Spleen (tissue), 11 donors: ENCODE measurements around the gene NFIA. TPM values are rescaled to one million over a fixed set of nuclear protein-coding genes. Genes with fewer than 3 reads are reported as not detected.

Source experiments
- DNase-seq: peaks from one replicate; pipeline ENCODE4 v3.0.0-alpha.2; 2020
- H3K27ac ChIP-seq, 8 donors: fragments of 200-600 bp; sonication (generic) in 7 of 8; 1 replicate in 4 of 8; 2 replicates in 4 of 8; pipeline versions ENCODE4 v1.5.0 to v1.8.0; 2016 to 2021; ENCODE audit warnings: inconsistent platforms in 4 of 8, mild to moderate bottlenecking in 4 of 8, moderate library complexity in 1 of 8
- H3K27me3 ChIP-seq, 7 donors: fragments of 200-600 bp; sonication (generic) in 6 of 7; replicated peaks in 1 of 7; 1 replicate in 4 of 7; 2 replicates in 3 of 7; pipeline versions ENCODE4 v1.5.0 to v1.8.0; 2016 to 2021; ENCODE audit warnings: inconsistent platforms in 3 of 7, mild to moderate bottlenecking in 1 of 7
- H3K36me3 ChIP-seq, 6 donors: fragments of 200-600 bp; sonication (generic) in 5 of 6; 1 replicate in 4 of 6; 2 replicates in 2 of 6; pipeline versions ENCODE4 v1.5.0 to v1.8.0; 2016 to 2021; ENCODE audit warnings: inconsistent platforms in 2 of 6
- H3K4me1 ChIP-seq, 6 donors: fragments of 200-600 bp; sonication (generic) in 5 of 6; 1 replicate in 3 of 6; 2 replicates in 3 of 6; pipeline versions ENCODE4 v1.5.0 to v1.8.0; 2016 to 2021; ENCODE audit warnings: inconsistent platforms in 3 of 6
- H3K4me3 ChIP-seq, 8 donors: fragments of 200-600 bp; sonication (generic) in 7 of 8; 1 replicate in 4 of 8; 2 replicates in 4 of 8; pipeline versions ENCODE4 v1.5.0 to v1.8.0; 2016 to 2021; ENCODE audit warnings: inconsistent platforms in 4 of 8, mild to moderate bottlenecking in 4 of 8, moderate library complexity in 2 of 8
- H3K9me3 ChIP-seq, 8 donors: fragments of 200-600 bp; sonication (generic) in 7 of 8; 1 replicate in 4 of 8; 2 replicates in 4 of 8; pipeline versions ENCODE4 v1.5.0 to v1.8.0; 2016 to 2021; ENCODE audit warnings: inconsistent platforms in 4 of 8
- POLR2A ChIP-seq, 3 donors: fragments of 450-650 bp; IDR thresholded peaks; one replicate each; pipeline ENCODE4 v1.5.1; 2017; ENCODE audit warnings: antibody characterized with exemption in 3 of 3, mild to moderate bottlenecking in 1 of 3
- POLR2AphosphoS5 ChIP-seq, 3 donors: sonication (generic); formaldehyde crosslinking; IDR thresholded peaks; one replicate each; pipeline ENCODE4 v1.5.1; 2017; ENCODE audit warnings: antibody characterized with exemption in 3 of 3
- WGBS, 5 donors: extraction: QIAGEN DNeasy Blood & Tissue Kit in 3 of 5; methylation state at CpG; one replicate each; pipeline versions ENCODE4 v1.1.5 to v1.1.7; 2013 to 2018; 5-methylcytosine and 5-hydroxymethylcytosine counted together
- intact Hi-C: fragments of 100-400 bp; cut with DNase I; formaldehyde crosslinking; loops from one replicate; pipeline ENCODE4 v1.15.0; 2023; ENCODE audit warnings: low total_unique reads
- polyA plus RNA-seq, 3 donors: library from polyadenylated mRNA; stranded (reverse); fragments of 200-250 nt; gene quantifications; one replicate each; pipeline ENCODE4 v1.2.1, GENCODE V29; 2013
- total RNA-seq, 7 donors: library from RNA; depleted of rRNA in 3 of 7; stranded (reverse); fragments of >200 nt in 3 of 7; fragmentation: NEBNext Ultra II Directional in 4 of 7; extraction: Animal tissue kit (Norgen Biotek cat#: 25700) in 4 of 7; gene quantifications; one replicate each; pipeline versions ENCODE4 v1.1.0 to v1.2.1, GENCODE V29; 2016 to 2021
- TF ChIP-seq, protein P1 (sequence below), 11 experiments: fragments of 200-600 bp in 7 of 11; fragments of 450-650 bp in 4 of 11; sonication (generic) in 4 of 11; IDR thresholded peaks in 8 of 11; conservative IDR thresholded peaks in 3 of 11; 1 replicate in 7 of 11; 2 replicates in 4 of 11; pipeline versions ENCODE4 v1.4.0 to v1.8.0; 2016 to 2021; ENCODE audit warnings: antibody characterized with exemption in 11 of 11, inconsistent platforms in 4 of 11, mild to moderate bottlenecking in 1 of 11
- donor health status: healthy with polysubstance abuse.
- donor health status: DM: no; HTN: no; CAD: no; lungs with moderate emphysema.
- donor health status: DM: no; HTN: no; CAD: no.
- donor health status: Bipolar disorder and iron deficiency.
- donor health status: healthy.
- donor health status: DM: no; HTN: no; CAD: no.
- donor health status: DM: yes; HTN: yes; CAD: no.

Gene NFIA
- total and polyA plus RNA-seq, 10 donors: 3.1 to 76.8 (median 35.5) TPM

DNA sequence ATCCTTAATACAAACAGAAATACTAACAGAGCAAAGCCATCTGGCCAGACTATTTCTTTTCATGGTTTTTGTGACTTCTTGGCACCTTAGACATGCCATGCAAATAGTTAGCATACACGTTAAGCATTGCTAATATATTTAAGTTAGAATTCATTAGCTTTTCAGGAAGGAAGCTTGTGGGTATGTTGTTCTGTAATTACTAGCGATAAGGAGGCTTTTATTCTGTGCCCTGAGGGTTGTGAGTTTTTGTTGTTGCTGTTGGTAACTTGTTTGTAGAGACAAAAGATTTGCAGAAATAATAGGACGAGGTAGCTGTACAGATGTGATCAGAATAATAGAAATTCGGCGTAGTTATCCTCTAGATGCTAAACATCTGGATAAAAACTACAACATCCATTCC, 337.3 kb downstream of the NFIA start:
- no peaks in the 10 kb centered on the region for H3K27me3 ChIP-seq
- WGBS, 5 donors: 26 to 44% (median 31%) methylated on average over 5 of the region's 5 CpGs
- TF ChIP-seq, protein P1, sequence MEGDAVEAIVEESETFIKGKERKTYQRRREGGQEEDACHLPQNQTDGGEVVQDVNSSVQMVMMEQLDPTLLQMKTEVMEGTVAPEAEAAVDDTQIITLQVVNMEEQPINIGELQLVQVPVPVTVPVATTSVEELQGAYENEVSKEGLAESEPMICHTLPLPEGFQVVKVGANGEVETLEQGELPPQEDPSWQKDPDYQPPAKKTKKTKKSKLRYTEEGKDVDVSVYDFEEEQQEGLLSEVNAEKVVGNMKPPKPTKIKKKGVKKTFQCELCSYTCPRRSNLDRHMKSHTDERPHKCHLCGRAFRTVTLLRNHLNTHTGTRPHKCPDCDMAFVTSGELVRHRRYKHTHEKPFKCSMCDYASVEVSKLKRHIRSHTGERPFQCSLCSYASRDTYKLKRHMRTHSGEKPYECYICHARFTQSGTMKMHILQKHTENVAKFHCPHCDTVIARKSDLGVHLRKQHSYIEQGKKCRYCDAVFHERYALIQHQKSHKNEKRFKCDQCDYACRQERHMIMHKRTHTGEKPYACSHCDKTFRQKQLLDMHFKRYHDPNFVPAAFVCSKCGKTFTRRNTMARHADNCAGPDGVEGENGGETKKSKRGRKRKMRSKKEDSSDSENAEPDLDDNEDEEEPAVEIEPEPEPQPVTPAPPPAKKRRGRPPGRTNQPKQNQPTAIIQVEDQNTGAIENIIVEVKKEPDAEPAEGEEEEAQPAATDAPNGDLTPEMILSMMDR (IDR thresholded peaks at IDR 0.05 in 8 of 11, conservative IDR thresholded peaks at IDR 0.05 in 3 of 11): no peak
- TF ChIP-seq POLR2AphosphoS5 (IDR thresholded peaks at IDR 0.05) (no peak), POLR2A (IDR thresholded peaks at IDR 0.05) (no peak)
- H3K4me1 ChIP-seq: peaks cover 0 to 14% (median 6%) of the 10 kb centered on the region in 6 donors
- DNase-seq: no peak
- H3K27ac ChIP-seq: no peak overlapping the region
- no peaks in the 10 kb centered on the region for H3K36me3 ChIP-seq
- H3K9me3 ChIP-seq: no peaks in the 10 kb centered on the region
- intact Hi-C loops: no loop called here
- no peak overlapping the region for H3K4me3 ChIP-seq

GRCh38 chr1:61420243-61420642, 337.9 kb downstream of the NFIA start:
- Histone ChIP-seq H3K36me3 (no peaks in the 10 kb centered on the region), H3K27ac (no peak overlapping the region), H3K9me3 (no peaks in the 10 kb centered on the region), H3K27me3 (no peaks in the 10 kb centered on the region), H3K4me3 (no peak overlapping the region), H3K4me1 (peaks cover 0 to 14% (median 6%) of the 10 kb centered on the region in 6 donors)
- 15 to 44% (median 27%) methylated on average over 3 of the region's 3 CpGs for WGBS, 5 donors
- no peak for TF ChIP-seq POLR2A (IDR thresholded peaks at IDR 0.05)
- TF ChIP-seq, protein P1 (IDR thresholded peaks at IDR 0.05 in 8 of 11, conservative IDR thresholded peaks at IDR 0.05 in 3 of 11): no peak
- no peak for TF ChIP-seq POLR2AphosphoS5 (IDR thresholded peaks at IDR 0.05)
- DNase-seq: no peak
- intact Hi-C loops: no loop called here

DNA sequence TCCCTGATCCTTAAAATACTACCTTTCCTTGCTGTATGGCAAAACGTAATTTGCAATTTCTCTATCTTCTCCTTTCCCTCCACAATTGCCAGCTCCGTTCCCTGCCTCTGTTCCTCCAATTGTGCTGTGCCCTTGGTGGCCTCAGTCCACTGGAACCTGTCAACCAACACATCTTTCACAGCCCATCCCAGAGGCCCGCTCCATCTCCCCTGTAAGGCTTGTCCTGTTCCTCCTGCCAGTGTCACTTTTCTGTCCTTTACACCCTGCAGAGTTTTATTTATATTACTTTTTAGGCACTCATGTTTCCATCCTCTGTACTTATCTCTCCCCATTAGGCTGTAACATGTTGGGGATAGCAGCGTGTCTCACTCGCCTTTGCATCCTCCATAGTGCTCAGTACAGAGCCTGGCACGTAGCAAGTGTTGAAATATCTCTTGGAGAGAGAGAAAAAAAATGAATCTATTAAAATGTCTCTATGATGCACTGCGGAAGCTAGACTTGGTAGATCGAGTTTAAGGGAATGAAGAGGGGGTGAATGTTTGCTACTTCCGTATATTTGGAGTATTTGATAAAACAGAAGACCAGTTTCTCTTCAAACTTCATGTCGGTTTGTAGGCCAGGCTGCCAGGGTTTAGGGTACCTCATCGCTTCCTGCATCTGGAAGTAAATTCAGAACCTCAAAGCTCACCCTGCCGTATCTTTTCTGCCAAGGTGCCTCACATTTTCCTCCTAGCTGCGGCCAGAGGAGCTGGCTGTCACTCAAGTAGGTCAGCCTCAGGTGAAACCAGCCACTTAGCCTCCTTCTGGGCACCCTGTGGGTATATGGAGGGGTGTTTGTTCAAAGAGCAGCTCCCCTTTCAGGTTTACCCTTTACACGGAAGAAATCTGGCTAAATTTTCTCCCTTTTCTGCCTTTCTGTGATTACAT, 338.8 kb downstream of the NFIA start:
- Histone ChIP-seq H3K4me1 (peaks cover 0 to 14% (median 6%) of the 10 kb centered on the region in 6 donors), H3K27me3 (no peaks in the 10 kb centered on the region), H3K4me3 (no peak overlapping the region), H3K27ac (no peak overlapping the region), H3K36me3 (no peaks in the 10 kb centered on the region), H3K9me3 (no peaks in the 10 kb centered on the region)
- intact Hi-C loops: no loop called here
- DNase-seq: no peak
- WGBS, 5 donors: 77 to 90% (median 84%) methylated on average over 14 of the region's 14 CpGs
- TF ChIP-seq POLR2A (IDR thresholded peaks at IDR 0.05) (no peak), POLR2AphosphoS5 (IDR thresholded peaks at IDR 0.05) (no peak)
- TF ChIP-seq, protein P1 (IDR thresholded peaks at IDR 0.05 in 8 of 11, conservative IDR thresholded peaks at IDR 0.05 in 3 of 11): no peak

DNA sequence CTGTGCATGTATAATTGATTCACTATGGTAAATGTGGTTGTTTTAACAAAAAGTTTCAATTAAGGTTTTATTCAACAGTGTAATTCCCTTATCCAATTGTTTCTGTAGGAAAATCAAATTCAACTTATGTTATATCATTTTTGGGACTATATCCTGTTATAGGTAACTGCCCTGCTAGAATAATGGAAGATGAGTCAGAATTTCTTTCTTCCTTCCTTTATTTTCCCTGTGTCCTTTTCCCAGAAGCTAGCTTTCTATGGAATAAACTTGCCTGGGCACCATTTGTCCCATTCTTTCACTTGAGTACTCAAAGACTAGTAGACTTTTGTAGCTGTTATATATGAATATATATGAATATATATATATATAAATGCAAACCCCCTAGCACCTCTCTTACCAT, 341.3 kb downstream of the NFIA start:
- Histone ChIP-seq H3K27me3 (no peaks in the 10 kb centered on the region), H3K36me3 (no peaks in the 10 kb centered on the region), H3K27ac (no peak overlapping the region), H3K4me1 (peaks cover 0 to 14% (median 6%) of the 10 kb centered on the region in 6 donors), H3K4me3 (no peak overlapping the region), H3K9me3 (no peaks in the 10 kb centered on the region)
- DNase-seq: no peak
- no peak for TF ChIP-seq POLR2A (IDR thresholded peaks at IDR 0.05)
- TF ChIP-seq, protein P1 (IDR thresholded peaks at IDR 0.05 in 8 of 11, conservative IDR thresholded peaks at IDR 0.05 in 3 of 11): no peak
- TF ChIP-seq POLR2AphosphoS5 (IDR thresholded peaks at IDR 0.05): no peak
- intact Hi-C loops: no loop called here
